Upper lobe of left lung (tissue), 6 donors: ENCODE results near the gene PATZ1. TPM values are rescaled to one million over a fixed set of nuclear protein-coding genes. Genes with fewer than 3 reads are reported as not detected.

Experiments used
- ATAC-seq, 2 donors: fragments of 200-7000 bp; cut with Tn5 transposase; one replicate each; pipeline ENCODE4 v1.9.1; 2022; ENCODE audit warnings: mild to moderate bottlenecking in 2 of 2, moderate library complexity in 2 of 2; ENCODE audit not compliant: low FRiP score in 2 of 2
- DNase-seq, 2 donors: peaks; one replicate each; pipeline ENCODE4 v3.0.0-alpha.2; 2019 to 2020
- H3K27ac ChIP-seq, 4 donors: fragments of 200-600 bp; sonication (generic); one replicate each; pipeline ENCODE4 v1.5.1; 2016 to 2019
- H3K27me3 ChIP-seq, 4 donors: fragments of 200-600 bp; sonication (generic); one replicate each; pipeline ENCODE4 v1.5.1; 2017 to 2019
- H3K36me3 ChIP-seq, 4 donors: fragments of 200-600 bp; sonication (generic); one replicate each; pipeline ENCODE4 v1.5.1; 2016 to 2019
- H3K4me1 ChIP-seq, 4 donors: fragments of 200-600 bp; sonication (generic); one replicate each; pipeline ENCODE4 v1.5.1; 2018 to 2019
- H3K4me3 ChIP-seq, 4 donors: fragments of 200-600 bp; sonication (generic); one replicate each; pipeline ENCODE4 v1.5.1; 2017 to 2019; ENCODE audit warnings: mild to moderate bottlenecking in 2 of 4, moderate library complexity in 1 of 4
- H3K9me3 ChIP-seq, 4 donors: fragments of 200-600 bp; sonication (generic); one replicate each; pipeline ENCODE4 v1.5.1; 2018 to 2019
- EP300 ChIP-seq, 4 donors: sonication (generic); formaldehyde crosslinking; IDR thresholded peaks; one replicate each; pipeline ENCODE4 v1.5.1; 2017; ENCODE audit warnings: antibody characterized with exemption in 4 of 4, control low read depth in 2 of 4
- POLR2A ChIP-seq, 4 donors: fragments of 450-650 bp; IDR thresholded peaks; one replicate each; pipeline ENCODE4 v1.5.1; 2016 to 2017; ENCODE audit warnings: antibody characterized with exemption in 4 of 4, mild to moderate bottlenecking in 2 of 4
- POLR2AphosphoS5 ChIP-seq, 2 donors: sonication (generic); formaldehyde crosslinking; IDR thresholded peaks; one replicate each; pipeline ENCODE4 v1.5.1; 2017; ENCODE audit warnings: antibody characterized with exemption in 2 of 2
- WGBS, 2 donors: methylation state at CpG; one replicate each; pipeline ENCODE4 v1.1.5; 2017 to 2018; 5-methylcytosine and 5-hydroxymethylcytosine counted together
- total RNA-seq, 6 donors: library from RNA; depleted of rRNA in 4 of 6; stranded (reverse); fragments of >200 nt in 4 of 6; gene quantifications; one replicate each; pipeline versions ENCODE4 v1.1.0 to v1.2.1, GENCODE V29; 2016 to 2021
- TF ChIP-seq, protein P1 (sequence below), 6 experiments: fragments of 450-650 bp in 4 of 6; fragments of 200-600 bp in 2 of 6; sonication (generic) in 2 of 6; IDR thresholded peaks; one replicate each; pipeline ENCODE4 v1.5.1; 2016 to 2019; ENCODE audit warnings: antibody characterized with exemption in 6 of 6
- donor health status: DM: no; HTN: no; CAD: no; lungs with moderate emphysema.
- donor health status: DM: no; HTN: yes; CAD: no; lungs with severe emphysema.

The PATZ1 gene
- total RNA-seq, 6 donors from 2014 or later = 18.2 to 29.7 (median 24.0) TPM

DNA sequence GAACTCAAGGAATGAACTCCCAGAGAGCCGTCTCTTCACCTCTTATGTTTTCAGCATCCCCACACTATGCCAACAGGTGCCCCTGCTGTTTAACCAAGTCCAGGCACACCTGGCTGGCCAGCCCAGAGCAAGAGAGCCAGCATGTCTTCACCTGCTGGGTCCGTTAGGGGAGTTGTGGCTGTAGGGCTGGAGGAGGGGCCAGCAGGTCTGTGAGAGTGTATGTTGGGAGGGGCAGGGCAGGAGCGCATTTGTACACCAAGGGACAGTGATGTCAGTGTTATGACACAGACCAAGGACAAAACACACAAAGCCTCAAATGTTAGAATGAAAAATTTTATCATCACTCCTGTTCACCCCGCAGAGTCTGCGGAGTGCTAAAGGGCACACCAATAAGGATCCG lies 5.8 kb downstream of the PATZ1 start:
- no peak for ATAC-seq
- DNase-seq = no peak
- Histone ChIP-seq H3K36me3 (peaks cover 5 to 65% (median 40%) of the 10 kb centered on the region in 4 donors), H3K4me1 (peaks cover 37 to 58% (median 42%) of the 10 kb centered on the region in 4 donors), H3K27me3 (no peaks in the 10 kb centered on the region), H3K4me3 (no peak overlapping the region), H3K9me3 (no peaks in the 10 kb centered on the region), H3K27ac (no peak overlapping the region)
- 91 to 93% methylated on average over 4 to 6 of the region's 6 CpGs for WGBS, 2 donors
- TF ChIP-seq, protein P1, sequence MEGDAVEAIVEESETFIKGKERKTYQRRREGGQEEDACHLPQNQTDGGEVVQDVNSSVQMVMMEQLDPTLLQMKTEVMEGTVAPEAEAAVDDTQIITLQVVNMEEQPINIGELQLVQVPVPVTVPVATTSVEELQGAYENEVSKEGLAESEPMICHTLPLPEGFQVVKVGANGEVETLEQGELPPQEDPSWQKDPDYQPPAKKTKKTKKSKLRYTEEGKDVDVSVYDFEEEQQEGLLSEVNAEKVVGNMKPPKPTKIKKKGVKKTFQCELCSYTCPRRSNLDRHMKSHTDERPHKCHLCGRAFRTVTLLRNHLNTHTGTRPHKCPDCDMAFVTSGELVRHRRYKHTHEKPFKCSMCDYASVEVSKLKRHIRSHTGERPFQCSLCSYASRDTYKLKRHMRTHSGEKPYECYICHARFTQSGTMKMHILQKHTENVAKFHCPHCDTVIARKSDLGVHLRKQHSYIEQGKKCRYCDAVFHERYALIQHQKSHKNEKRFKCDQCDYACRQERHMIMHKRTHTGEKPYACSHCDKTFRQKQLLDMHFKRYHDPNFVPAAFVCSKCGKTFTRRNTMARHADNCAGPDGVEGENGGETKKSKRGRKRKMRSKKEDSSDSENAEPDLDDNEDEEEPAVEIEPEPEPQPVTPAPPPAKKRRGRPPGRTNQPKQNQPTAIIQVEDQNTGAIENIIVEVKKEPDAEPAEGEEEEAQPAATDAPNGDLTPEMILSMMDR (IDR thresholded peaks at IDR 0.05) = no peak
- TF ChIP-seq POLR2AphosphoS5 (IDR thresholded peaks at IDR 0.05) (no peak), POLR2A (IDR thresholded peaks at IDR 0.05) (no peak), EP300 (IDR thresholded peaks at IDR 0.05) (no peak)

DNA sequence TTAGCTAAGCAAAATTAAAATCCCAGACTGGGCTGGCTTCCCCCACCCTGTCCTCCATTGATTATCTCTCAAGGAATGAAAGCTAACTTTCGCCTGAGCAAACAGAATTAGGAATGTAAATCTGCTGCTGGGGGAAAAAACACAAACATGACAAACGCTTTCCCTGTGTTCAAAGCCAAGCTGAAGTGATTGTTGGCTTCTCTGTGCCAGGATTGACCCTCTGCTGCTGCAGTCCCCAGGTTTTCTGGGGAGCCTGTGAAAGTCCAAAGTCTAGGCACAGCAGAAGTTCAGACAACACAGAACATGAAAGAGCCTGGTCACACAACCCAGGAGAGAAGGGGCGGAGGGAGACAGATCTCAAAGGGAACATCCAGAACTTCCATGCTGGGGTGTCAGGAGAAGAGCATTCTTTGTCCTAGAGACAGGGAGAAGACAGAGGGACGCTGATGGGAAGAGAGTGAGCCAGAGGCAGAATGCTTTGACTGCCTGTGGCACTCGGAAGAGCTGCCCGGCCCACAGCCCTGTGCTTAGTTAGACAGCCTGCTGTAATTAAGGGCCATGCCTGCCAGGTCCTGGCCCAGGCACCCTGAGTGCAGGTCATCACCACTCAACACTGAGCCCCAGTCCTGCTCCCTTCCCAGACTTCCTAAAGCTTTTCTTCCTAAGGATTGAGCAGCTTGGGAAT lies 6.9 kb downstream of the PATZ1 start:
- Histone ChIP-seq H3K4me1 (peaks cover 26 to 47% (median 31%) of the 10 kb centered on the region in 4 donors), H3K36me3 (peaks cover 9 to 76% (median 51%) of the 10 kb centered on the region in 4 donors), H3K27me3 (no peaks in the 10 kb centered on the region), H3K27ac (peak overlapping the region in 1 of 4 donors; percentile 21), H3K9me3 (no peaks in the 10 kb centered on the region), H3K4me3 (no peak overlapping the region)
- no peak for ATAC-seq
- WGBS, 2 donors = 70 to 78% methylated on average over 6 of the region's 6 CpGs
- TF ChIP-seq, protein P1 (IDR thresholded peaks at IDR 0.05) = no peak
- no peak for TF ChIP-seq POLR2AphosphoS5 (IDR thresholded peaks at IDR 0.05)
- no peak for TF ChIP-seq EP300 (IDR thresholded peaks at IDR 0.05)
- DNase-seq = no peak

DNA sequence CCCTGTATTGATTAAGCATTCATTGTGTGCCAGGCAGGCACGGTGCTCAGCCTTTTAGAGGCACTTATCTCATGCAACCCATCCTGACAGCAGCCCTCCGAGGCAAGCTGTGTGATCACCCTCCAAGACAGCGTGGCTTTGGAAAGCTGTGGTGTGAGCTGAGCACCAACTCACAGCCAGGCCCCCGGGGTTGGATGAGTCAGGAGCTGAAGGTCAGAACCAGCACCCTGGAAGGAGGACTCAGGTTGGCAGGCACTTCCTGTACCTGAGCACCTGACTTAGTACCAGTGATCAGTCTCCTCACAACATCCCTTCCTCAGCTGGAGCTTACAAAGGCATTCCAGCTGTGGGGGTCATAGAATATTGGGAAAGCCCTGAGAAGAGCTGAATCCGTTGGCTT lies 9.0 kb downstream of the PATZ1 start:
- Histone ChIP-seq H3K9me3 (no peaks in the 10 kb centered on the region), H3K4me3 (no peak overlapping the region), H3K27me3 (no peaks in the 10 kb centered on the region), H3K36me3 (peaks cover 13 to 89% (median 68%) of the 10 kb centered on the region in 4 donors), H3K4me1 (peaks cover 8 to 26% (median 10%) of the 10 kb centered on the region in 4 donors), H3K27ac (no peak overlapping the region)
- DNase-seq (no peak), ATAC-seq (no peak)
- 81 to 89% methylated on average over 5 of the region's 5 CpGs for WGBS, 2 donors
- TF ChIP-seq POLR2AphosphoS5 (IDR thresholded peaks at IDR 0.05) (no peak), POLR2A (IDR thresholded peaks at IDR 0.05) (no peak), EP300 (IDR thresholded peaks at IDR 0.05) (no peak)
- TF ChIP-seq, protein P1 (IDR thresholded peaks at IDR 0.05) = no peak

DNA sequence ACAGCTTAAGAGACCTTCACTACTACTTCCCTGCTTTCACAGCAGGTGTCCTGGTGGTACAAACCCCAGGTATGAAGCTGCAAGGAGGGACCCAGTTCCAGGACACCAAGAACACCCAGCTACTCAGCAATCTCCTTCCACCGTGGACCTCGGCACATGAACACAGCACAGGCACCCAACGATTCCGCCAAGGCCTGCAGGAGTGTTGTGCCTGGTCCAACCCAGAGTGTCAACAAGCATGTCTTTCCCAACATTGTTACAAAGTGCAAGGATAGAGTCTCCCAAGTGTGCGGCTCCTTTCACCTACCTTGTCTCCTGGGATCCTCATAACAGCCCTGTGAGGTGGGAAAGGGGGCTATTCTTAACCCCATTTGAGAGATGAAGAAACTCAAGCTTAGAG lies 11.8 kb downstream of the PATZ1 start:
- Histone ChIP-seq H3K27me3 (no peaks in the 10 kb centered on the region), H3K27ac (no peak overlapping the region), H3K4me3 (no peak overlapping the region), H3K4me1 (peaks cover 0 to 3% (median under 1%) of the 10 kb centered on the region in 4 donors), H3K9me3 (no peaks in the 10 kb centered on the region), H3K36me3 (peaks cover 14 to 91% (median 71%) of the 10 kb centered on the region in 4 donors)
- ATAC-seq (no peak), DNase-seq (no peak)
- WGBS, 2 donors = 90 to 100% methylated on average over 1 to 5 of the region's 5 CpGs
- TF ChIP-seq, protein P1 (IDR thresholded peaks at IDR 0.05) = no peak
- TF ChIP-seq POLR2AphosphoS5 (IDR thresholded peaks at IDR 0.05) = no peak
- no peak for TF ChIP-seq EP300 (IDR thresholded peaks at IDR 0.05)
- no peak for TF ChIP-seq POLR2A (IDR thresholded peaks at IDR 0.05)

DNA sequence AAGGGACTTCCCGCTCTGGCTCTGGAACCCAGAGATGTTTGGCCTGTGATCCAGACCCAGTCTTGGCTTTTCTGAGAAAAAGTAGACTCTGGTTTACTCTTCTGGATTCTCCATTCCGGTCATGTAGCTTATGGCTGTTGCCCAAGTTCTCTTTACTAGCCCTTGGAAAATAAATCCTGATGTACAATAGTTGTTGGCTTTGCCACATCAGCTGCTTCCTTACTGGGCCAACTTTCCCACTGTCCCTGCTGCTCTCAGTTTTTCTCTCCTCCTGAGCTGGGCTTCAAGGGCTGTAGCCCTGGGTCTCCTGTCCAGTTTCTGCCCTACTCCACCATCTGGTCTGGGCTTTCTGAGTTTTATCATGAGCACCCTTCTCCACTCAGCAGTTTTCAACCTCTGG lies 12.5 kb downstream of the PATZ1 start:
- Histone ChIP-seq H3K4me1 (peaks cover 0 to 3% (median 0%) of the 10 kb centered on the region in 4 donors), H3K27ac (no peak overlapping the region), H3K9me3 (no peaks in the 10 kb centered on the region), H3K27me3 (no peaks in the 10 kb centered on the region), H3K4me3 (no peak overlapping the region), H3K36me3 (peaks cover 20 to 93% (median 76%) of the 10 kb centered on the region in 4 donors)
- ATAC-seq (no peak), DNase-seq (no peak)
- WGBS, 2 donors = 77 to 93% methylated on average over 2 of the region's 2 CpGs
- TF ChIP-seq POLR2AphosphoS5 (IDR thresholded peaks at IDR 0.05) (no peak), EP300 (IDR thresholded peaks at IDR 0.05) (no peak), POLR2A (IDR thresholded peaks at IDR 0.05) (no peak)
- TF ChIP-seq, protein P1 (IDR thresholded peaks at IDR 0.05) = no peak
